GM19099 (cell line): ENCODE results near the gene MTREX.

Experiments
- POLR2A ChIP-seq: IDR thresholded peaks from 3 replicates; pipeline ENCODE4 v1.6.1; 2011; ENCODE audit warnings: low read depth; ENCODE audit not compliant: insufficient read length; ENCODE audit errors: extremely low read depth

Gene MTREX

GRCh38 chr5:55313870-55314617, 6.3 kb downstream of the MTREX start:
- TF ChIP-seq POLR2A, result no peak

- TF ChIP-seq POLR2A, result no peak
These were observed 8.5 kb downstream of the MTREX start for GRCh38 chr5:55316289-55316688.

DNA sequence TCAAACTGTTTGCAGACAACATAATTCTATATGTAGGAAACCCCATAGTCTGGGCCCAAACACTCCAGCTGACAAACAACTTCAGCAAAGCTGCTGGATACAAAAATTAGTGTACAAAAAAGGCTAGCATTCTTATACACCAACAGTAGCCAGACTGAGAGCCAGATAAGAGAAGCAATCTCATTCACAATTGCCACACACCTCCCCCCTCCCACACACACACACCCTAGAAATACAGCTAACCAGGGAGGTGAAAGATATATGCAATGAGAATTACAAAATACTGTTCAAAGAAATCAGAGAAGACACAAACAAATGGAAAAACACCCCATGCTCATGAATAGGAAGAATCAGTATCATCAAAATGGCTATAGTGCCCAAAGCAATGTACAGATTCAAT, 9.0 kb downstream of the MTREX start:
- no peak for TF ChIP-seq POLR2A

DNA sequence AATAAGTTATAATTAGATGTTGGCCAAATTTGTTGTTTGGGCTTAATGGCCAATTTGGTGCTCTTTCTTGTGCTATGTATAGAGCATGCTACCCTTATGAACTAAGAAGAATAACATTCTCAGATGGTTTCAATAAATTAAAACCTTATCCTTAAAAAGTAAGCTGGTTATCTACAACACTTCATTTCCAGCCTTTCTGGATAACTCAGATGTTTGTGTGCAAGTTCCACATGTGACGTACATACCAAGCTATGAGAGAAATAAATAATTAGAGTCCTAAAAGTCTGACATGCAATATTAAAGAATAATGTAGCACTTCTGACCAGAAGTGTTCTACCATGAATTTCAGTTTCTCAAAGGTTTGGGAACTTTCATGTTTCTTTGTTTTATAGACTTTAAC, 11.7 kb downstream of the MTREX start:
- TF ChIP-seq POLR2A, result no peak

DNA sequence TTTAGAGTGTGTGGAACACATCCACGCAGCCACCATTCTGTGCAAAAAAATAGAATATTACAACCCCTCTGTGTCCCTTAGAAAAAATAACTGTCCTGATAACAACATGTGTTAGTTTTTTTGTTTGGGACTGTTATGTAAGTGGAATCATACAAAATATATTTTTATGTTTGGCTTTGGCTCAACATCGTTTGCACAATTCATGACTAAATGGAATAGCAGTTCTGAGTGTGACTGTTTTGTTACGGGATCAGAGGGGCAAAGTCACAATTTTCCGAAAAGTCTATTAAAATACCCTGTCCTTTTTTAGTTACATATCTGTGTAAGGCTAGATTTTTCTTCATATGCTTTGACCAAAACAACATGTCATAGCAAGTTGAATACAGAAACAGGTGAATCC, 12.8 kb downstream of the MTREX start:
- TF ChIP-seq POLR2A, result no peak

DNA sequence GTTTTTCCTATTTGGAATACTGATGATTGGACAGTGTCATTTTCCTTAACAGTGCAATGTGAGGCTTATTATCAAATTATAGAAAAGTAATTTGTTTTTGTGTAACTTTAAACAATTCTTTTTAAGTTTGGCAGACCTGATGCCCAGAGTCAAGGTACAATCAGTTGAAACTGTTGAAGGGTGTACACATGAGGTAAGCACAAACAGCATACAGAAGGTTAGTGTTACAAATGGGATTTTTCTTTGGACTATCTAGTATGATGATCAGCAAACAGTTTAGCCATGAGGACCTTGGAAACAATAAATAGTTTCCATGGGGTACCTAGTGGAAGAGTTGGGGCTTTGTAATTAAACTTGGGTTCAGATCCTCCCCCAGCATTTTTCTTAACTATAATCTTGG, 16.2 kb downstream of the MTREX start:
- TF ChIP-seq POLR2A, result no peak

GRCh38 chr5:55324815-55325418, 17.1 kb downstream of the MTREX start:
- no peak for TF ChIP-seq POLR2A

- TF ChIP-seq POLR2A, result no peak
These were observed 17.8 kb downstream of the MTREX start for GRCh38 chr5:55325621-55326020.

DNA sequence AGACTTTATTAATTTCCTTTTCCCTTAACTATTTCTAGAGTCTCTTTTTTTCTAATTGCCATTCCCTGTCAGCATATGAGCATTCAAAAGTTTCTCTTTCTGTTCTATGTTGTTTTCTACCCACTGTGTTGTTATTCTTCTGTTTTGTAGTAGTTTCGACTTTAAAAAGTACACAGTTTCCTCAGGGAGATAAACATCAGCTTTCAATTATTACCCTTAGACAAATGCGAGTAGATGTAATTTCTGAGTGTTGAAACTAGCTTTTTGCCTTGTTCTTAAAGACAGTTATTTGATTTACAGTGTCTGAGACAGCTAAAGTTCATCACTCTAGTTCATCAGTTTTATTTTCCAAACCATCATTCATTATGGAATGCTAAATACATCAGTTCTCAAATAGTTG, 19.5 kb downstream of the MTREX start:
- no peak for TF ChIP-seq POLR2A

GRCh38 chr5:55331321-55331720, 23.5 kb downstream of the MTREX start:
- no peak for TF ChIP-seq POLR2A

DNA sequence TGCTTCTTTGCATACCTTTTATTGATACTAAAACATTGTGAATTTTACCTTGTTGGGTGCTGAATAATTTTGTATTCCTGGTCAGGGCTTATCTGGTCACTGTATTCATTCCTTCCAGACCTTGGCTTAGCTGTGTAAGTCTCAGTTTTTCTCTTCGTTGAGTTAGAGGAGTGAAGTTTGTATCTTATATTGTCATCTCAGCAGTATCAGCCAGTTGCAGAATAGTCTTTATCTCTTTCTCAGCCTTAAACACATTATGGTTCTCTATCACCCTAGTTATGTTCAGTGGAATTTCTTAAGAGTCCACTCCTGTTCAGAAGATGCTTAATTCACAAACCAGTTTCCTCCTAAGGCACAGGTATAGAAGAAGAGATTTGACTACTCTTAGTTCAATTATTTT, 25.2 kb downstream of the MTREX start:
- TF ChIP-seq POLR2A, result no peak

GRCh38 chr5:55333811-55334210, 26.0 kb downstream of the MTREX start:
- no peak for TF ChIP-seq POLR2A

GRCh38 chr5:55338092-55338613, 30.4 kb downstream of the MTREX start:
- TF ChIP-seq POLR2A, result no peak

GRCh38 chr5:55338810-55339243, 31.0 kb downstream of the MTREX start:
- TF ChIP-seq POLR2A, result no peak

GRCh38 chr5:55343107-55343506, 35.3 kb downstream of the MTREX start:
- no peak for TF ChIP-seq POLR2A

DNA sequence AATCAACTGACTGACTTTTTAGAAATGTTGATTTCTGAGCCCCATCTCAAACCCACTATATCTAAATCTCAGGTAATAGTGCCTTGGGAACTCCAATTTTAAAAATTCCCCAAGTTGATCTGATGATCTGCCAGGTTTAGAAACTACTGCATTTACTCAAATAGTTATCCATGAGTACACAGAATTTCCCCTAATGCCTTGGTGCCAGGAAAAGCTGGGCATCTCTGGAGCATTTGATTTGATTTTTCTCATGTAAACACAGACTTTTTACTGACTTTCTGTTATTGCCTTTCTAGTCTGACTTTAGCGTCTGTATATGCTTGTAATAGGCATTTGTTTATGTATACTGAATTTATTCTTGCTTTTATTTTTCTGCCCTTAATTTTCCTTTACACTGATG, 35.8 kb downstream of the MTREX start:
- TF ChIP-seq POLR2A, result no peak
